CD4-positive, alpha-beta memory T cell (primary cell): ENCODE data around the gene COL17A1. TPM values are rescaled to one million over a fixed set of nuclear protein-coding genes. Genes with fewer than 3 reads are reported as not detected.

ENCODE experiments used
- CTCF ChIA-PET: fragments of 350-600 bp; sonication (Branson Sonifier 250); formaldehyde crosslinking; loops from one replicate; lab custom pipeline; 2021; ENCODE audit warnings: inconsistent platforms; ENCODE audit not compliant: partially characterized antibody; lab: Charles Lee
- POLR2A ChIA-PET: fragments of 350-600 bp; sonication (Branson Sonifier 250); formaldehyde crosslinking; loops from one replicate; lab custom pipeline; 2021; ENCODE audit not compliant: partially characterized antibody; lab: Charles Lee
- DNase-seq, 5 donors: peaks; one replicate each; pipeline versions ENCODE4 v3.0.0 to v3.0.0-alpha.2; 2020 to 2022; ENCODE audit warnings: mixed read lengths in 1 of 5
- H3K27ac ChIP-seq: one replicate; pipeline ENCODE4 v1.7.0; 2013; ENCODE audit warnings: low read depth, low read length
- H3K27me3 ChIP-seq: 2 replicates; pipeline ENCODE4 v1.7.0; 2013; ENCODE audit warnings: mild to moderate bottlenecking, low read length, moderate library complexity; ENCODE audit not compliant: insufficient read depth
- H3K36me3 ChIP-seq: 2 replicates; pipeline ENCODE4 v1.7.0; 2013; ENCODE audit warnings: mild to moderate bottlenecking, low read length, moderate library complexity; ENCODE audit not compliant: insufficient read depth
- H3K4me1 ChIP-seq: 2 replicates; pipeline ENCODE4 v1.7.0; 2013; ENCODE audit warnings: mild to moderate bottlenecking, low read length, moderate library complexity; ENCODE audit not compliant: insufficient read depth
- H3K4me3 ChIP-seq, 2 donors: one replicate each; pipeline ENCODE4 v1.7.0; 2013; ENCODE audit warnings: low read length in 2 of 2, mild to moderate bottlenecking in 1 of 2
- H3K9me3 ChIP-seq, 2 donors: one replicate each; pipeline ENCODE4 v1.7.0; 2013; ENCODE audit warnings: low read length in 2 of 2, control low read depth in 1 of 2; ENCODE audit not compliant: control insufficient read depth in 1 of 2
- H3K27ac Mint-ChIP-seq, 7 donors: one replicate each; pipeline ENCODE4 v1.8.0; 2020 to 2021; ENCODE audit warnings: mixed read lengths in 7 of 7, mild to moderate bottlenecking in 6 of 7, inconsistent platforms in 3 of 7, moderate library complexity in 3 of 7
- H3K27me3 Mint-ChIP-seq, 2 donors: one replicate each; pipeline ENCODE4 v1.8.0; 2020 to 2021; ENCODE audit warnings: mixed read lengths in 2 of 2
- H3K36me3 Mint-ChIP-seq, 2 donors: one replicate each; pipeline ENCODE4 v1.8.0; 2020 to 2021; ENCODE audit warnings: mixed read lengths in 2 of 2, inconsistent platforms in 1 of 2, mild to moderate bottlenecking in 1 of 2
- H3K4me1 Mint-ChIP-seq, 4 donors: one replicate each; pipeline ENCODE4 v1.8.0; 2020 to 2021; ENCODE audit warnings: mixed read lengths in 4 of 4, mild to moderate bottlenecking in 1 of 4
- H3K4me3 Mint-ChIP-seq, 8 donors: one replicate each; pipeline ENCODE4 v1.8.0; 2020 to 2021; ENCODE audit warnings: mixed read lengths in 8 of 8, mild to moderate bottlenecking in 7 of 8, moderate library complexity in 6 of 8, inconsistent platforms in 3 of 8
- H3K9me3 Mint-ChIP-seq, 8 donors: one replicate each; pipeline ENCODE4 v1.8.0; 2020 to 2021; ENCODE audit warnings: mixed read lengths in 8 of 8, mild to moderate bottlenecking in 5 of 8, inconsistent platforms in 3 of 8, moderate library complexity in 1 of 8
- intact Hi-C: fragments of 100-400 bp; cut with micrococcal nuclease; formaldehyde crosslinking; loops from one replicate; pipeline ENCODE4 v1.15.1; 2023
- polyA plus RNA-seq, 2 donors: library from polyadenylated mRNA; unstranded; fragments of 300-500 nt; fragmentation: Illumina TruSeq; gene quantifications; one replicate each; pipeline ENCODE4 v1.2.3, GENCODE V29; 2021
- total RNA-seq, 2 experiments: library from RNA; stranded (reverse); gene quantifications; one replicate each; pipeline ENCODE4 v1.2.3, GENCODE V29; 2021

The COL17A1 gene
- total and polyA plus RNA-seq, 4 experiments from 2014 or later: not detected

GRCh38 chr10:104121485-104122224, 36.0 kb upstream of the COL17A1 start, which contains the start of gene SFR1:
Gene SFR1 (plus strand): TSS chr10:104122171. CDS start chr10:104122184, 13 bp downstream.
- intact Hi-C loops: loop anchor here (1.0 to 10.0 kb wide), 10 partner anchors 86 to 1477 kb away; partner anchors contain the start of genes CNNM2, GSTO2, SLK and STN1

DNA sequence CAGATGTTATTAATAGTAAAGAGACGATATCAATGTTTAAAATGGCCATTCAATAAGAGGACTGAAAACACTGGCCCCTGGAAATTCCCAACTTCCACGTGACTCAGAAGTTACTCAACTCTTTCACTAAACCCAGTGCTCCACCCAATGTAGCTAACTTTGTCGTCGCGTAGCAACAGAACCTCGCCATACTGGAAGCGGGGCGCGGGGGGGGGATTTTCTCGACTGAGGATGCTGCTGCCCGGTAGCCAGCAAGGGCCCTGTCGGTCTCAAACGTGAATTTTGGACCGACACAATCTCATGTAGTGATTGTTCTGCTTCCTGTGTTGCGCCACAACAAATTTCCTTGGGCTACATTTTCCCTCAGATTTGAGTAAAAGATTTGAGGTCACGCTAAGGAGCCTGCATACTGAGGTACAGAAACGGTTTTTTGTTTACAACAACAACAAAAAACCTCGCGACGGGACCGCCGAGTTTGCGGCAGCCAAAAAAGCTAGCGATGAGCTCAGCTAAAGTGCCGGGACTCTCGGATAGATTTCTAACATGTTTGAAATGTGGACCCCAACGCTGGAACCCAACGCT, 35.3 kb upstream of the COL17A1 start:
- POLR2A ChIA-PET: interaction anchor here (0.6 to 3.9 kb wide), 39 partner anchors 9 to 537 kb away, joined by 3 to 55 read pairs (median 5); partner anchors contain the start of genes CFAP43, GSTO1, GSTO2 and ITPRIP
- peak overlapping the region; percentile 94 to 98 (median 96) for H3K4me3 Mint-ChIP-seq
- peaks cover 0 to 4% of the 10 kb centered on the region in 2 donors for H3K27me3 Mint-ChIP-seq
- peak overlapping the region; percentile 99 to 100 (median 100) for H3K27ac Mint-ChIP-seq
- peak; percentile 87 to 98 (median 89) for DNase-seq
- intact Hi-C loops: loop anchor here (1.0 to 10.0 kb wide), 10 partner anchors 86 to 1476 kb away; partner anchors contain the start of genes CNNM2, GSTO2, SLK and STN1
- H3K27me3 ChIP-seq: no peaks in the 10 kb centered on the region
- H3K27ac ChIP-seq: peak overlapping the region; percentile 100
- H3K36me3 ChIP-seq: no peaks in the 10 kb centered on the region
- peaks cover 21% of the 10 kb centered on the region for H3K4me1 ChIP-seq
- no peaks in the 10 kb centered on the region for H3K9me3 Mint-ChIP-seq
- H3K9me3 ChIP-seq: no peaks in the 10 kb centered on the region
- CTCF ChIA-PET: interaction anchor here (0.9 to 5.4 kb wide), 13 partner anchors 10 to 232 kb away, joined by 3 to 59 read pairs (median 6); partner anchors contain the start of gene GSTO1
- peaks cover 9 to 40% (median 20%) of the 10 kb centered on the region in 4 donors for H3K4me1 Mint-ChIP-seq
- H3K36me3 Mint-ChIP-seq: peaks cover 5 to 23% of the 10 kb centered on the region in 2 donors
- H3K4me3 ChIP-seq: peak overlapping the region; percentile 78 to 80

More at GRCh38 chr10:104121485-104122224, 36.0 kb upstream of the COL17A1 start, which contains the start of gene SFR1:
- DNase-seq: peak; percentile 99 to 100 (median 99)
- ChIA-PET POLR2A (interaction anchor here (0.6 to 3.9 kb wide), 45 partner anchors 9 to 651 kb away, joined by 3 to 55 read pairs (median 4); partner anchors contain the start of genes CFAP43, GSTO1, GSTO2 and ITPRIP), CTCF (interaction anchor here (0.7 to 5.4 kb wide), 18 partner anchors 9 to 537 kb away, joined by 3 to 59 read pairs (median 5); partner anchors contain the start of gene GSTO1)
- H3K9me3 ChIP-seq: no peaks in the 10 kb centered on the region
- Mint-ChIP-seq H3K36me3 (peaks cover 8 to 24% of the 10 kb centered on the region in 2 donors), H3K4me1 (peaks cover 9 to 40% (median 20%) of the 10 kb centered on the region in 4 donors), H3K9me3 (no peaks in the 10 kb centered on the region), H3K4me3 (peak within 1 kb of the TSS; percentile 94 to 98 (median 96)), H3K27ac (peak within 1 kb of the TSS; percentile 99 to 100 (median 100)), H3K27me3 (peaks cover 0 to 4% of the 10 kb centered on the region in 2 donors)
- H3K36me3 ChIP-seq: no peaks in the 10 kb centered on the region
- H3K4me3 ChIP-seq: peak within 1 kb of the TSS; percentile 80 to 98
- no peaks in the 10 kb centered on the region for H3K27me3 ChIP-seq
- peaks cover 21% of the 10 kb centered on the region for H3K4me1 ChIP-seq
- H3K27ac ChIP-seq: peak within 1 kb of the TSS; percentile 100

- ChIA-PET POLR2A (interaction anchor here (0.7 to 3.9 kb wide), 20 partner anchors 10 to 537 kb away, joined by 3 to 55 read pairs (median 7); partner anchors contain the start of genes GSTO1, GSTO2, SLK and STN1), CTCF (interaction anchor here (0.9 to 5.4 kb wide), 9 partner anchors 10 to 231 kb away, joined by 3 to 59 read pairs (median 6); partner anchors contain the start of gene GSTO1)
- Mint-ChIP-seq H3K4me1 (peaks cover 9 to 40% (median 20%) of the 10 kb centered on the region in 4 donors), H3K36me3 (peaks cover 3 to 23% of the 10 kb centered on the region in 2 donors), H3K9me3 (no peaks in the 10 kb centered on the region), H3K27me3 (peaks cover 0 to 4% of the 10 kb centered on the region in 2 donors), H3K4me3 (peak overlapping the region; percentile 94 to 98 (median 96)), H3K27ac (peak overlapping the region; percentile 99 to 100 (median 100))
- H3K9me3 ChIP-seq: no peaks in the 10 kb centered on the region
- no peaks in the 10 kb centered on the region for H3K36me3 ChIP-seq
- H3K4me1 ChIP-seq: peaks cover 21% of the 10 kb centered on the region
- no peaks in the 10 kb centered on the region for H3K27me3 ChIP-seq
- H3K27ac ChIP-seq: peak overlapping the region; percentile 100
- intact Hi-C loops: loop anchor here (2.0 to 10.0 kb wide), 6 partner anchors 87 to 1476 kb away; partner anchors contain the start of genes CNNM2, GSTO2 and TRIM8
- no peak for DNase-seq
- H3K4me3 ChIP-seq: peak overlapping the region in 1 of 2 donors; percentile 80
These were observed 34.8 kb upstream of the COL17A1 start for GRCh38 chr10:104120512-104120902.

GRCh38 chr10:104119996-104120395, 34.3 kb upstream of the COL17A1 start:
- no peaks in the 10 kb centered on the region for H3K9me3 ChIP-seq
- ChIA-PET POLR2A (interaction anchor here (1.3 to 3.9 kb wide), 8 partner anchors 10 to 347 kb away, joined by 3 to 55 read pairs (median 4); partner anchors contain the start of genes SLK and STN1), CTCF (interaction anchor here (1.6 to 5.4 kb wide), 3 partner anchors 141 to 231 kb away, joined by 3 to 59 read pairs (median 6); no protein-coding TSS in a partner anchor)
- H3K4me3 ChIP-seq: no peak overlapping the region
- Mint-ChIP-seq H3K36me3 (peaks cover 0 to 23% of the 10 kb centered on the region in 2 donors), H3K9me3 (no peaks in the 10 kb centered on the region), H3K4me3 (no peak overlapping the region), H3K27ac (peak overlapping the region; percentile 99 to 100 (median 100)), H3K4me1 (peaks cover 9 to 40% (median 20%) of the 10 kb centered on the region in 4 donors), H3K27me3 (peaks cover 0 to 4% of the 10 kb centered on the region in 2 donors)
- H3K36me3 ChIP-seq: no peaks in the 10 kb centered on the region
- peak overlapping the region; percentile 100 for H3K27ac ChIP-seq
- intact Hi-C loops: loop anchor here (2.0 to 10.0 kb wide), 6 partner anchors 87 to 1475 kb away; partner anchors contain the start of genes CNNM2, GSTO2 and TRIM8
- H3K27me3 ChIP-seq: no peaks in the 10 kb centered on the region
- DNase-seq: no peak
- H3K4me1 ChIP-seq: peaks cover 21% of the 10 kb centered on the region

DNA sequence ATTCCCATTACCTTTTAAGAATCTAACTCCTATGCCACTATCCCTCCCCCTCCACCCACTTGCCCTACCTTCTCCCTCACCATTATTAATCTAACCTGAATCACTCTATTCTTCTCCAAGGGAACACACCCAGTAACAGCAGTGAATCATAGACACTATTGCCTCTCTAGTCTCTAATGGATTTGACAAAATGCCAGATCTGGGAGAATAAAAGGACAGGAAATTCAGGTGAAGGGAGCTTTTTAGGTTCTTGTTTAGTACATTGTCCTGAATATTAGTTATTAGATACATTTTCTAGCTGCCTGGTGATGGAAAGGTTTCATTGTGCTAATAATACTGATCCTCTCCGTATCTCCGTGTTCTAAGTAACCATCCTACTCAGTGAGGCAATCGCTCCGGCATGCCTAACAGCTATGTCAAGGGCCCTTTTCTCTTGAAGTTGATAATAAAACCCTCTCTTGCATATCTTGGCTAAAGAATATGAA, 32.2 kb upstream of the COL17A1 start:
- DNase-seq: no peak
- no peaks in the 10 kb centered on the region for H3K36me3 ChIP-seq
- H3K4me1 Mint-ChIP-seq: peaks cover 8 to 31% (median 12%) of the 10 kb centered on the region in 4 donors
- ChIA-PET CTCF (interaction anchor here (0.5 kb wide), 1 partner anchor 123 kb away, joined by 3 read pairs; no protein-coding TSS in a partner anchor), POLR2A (interaction anchor here (0.6 kb wide), 1 partner anchor 210 kb away, joined by 4 read pairs; no protein-coding TSS in a partner anchor)
- peaks cover 16% of the 10 kb centered on the region for H3K4me1 ChIP-seq
- H3K27me3 Mint-ChIP-seq: peaks cover 0 to 4% of the 10 kb centered on the region in 2 donors
- no peaks in the 10 kb centered on the region for H3K9me3 ChIP-seq
- intact Hi-C loops: no loop called here
- H3K4me3 ChIP-seq: no peak overlapping the region
- H3K36me3 Mint-ChIP-seq: peaks cover 0 to 19% of the 10 kb centered on the region in 2 donors
- no peak overlapping the region for H3K4me3 Mint-ChIP-seq
- no peak overlapping the region for H3K27ac Mint-ChIP-seq
- no peaks in the 10 kb centered on the region for H3K27me3 ChIP-seq
- H3K9me3 Mint-ChIP-seq: no peaks in the 10 kb centered on the region
- no peak overlapping the region for H3K27ac ChIP-seq

- Histone ChIP-seq H3K4me1 (no peaks in the 10 kb centered on the region), H3K27ac (no peak overlapping the region), H3K36me3 (no peaks in the 10 kb centered on the region), H3K9me3 (no peaks in the 10 kb centered on the region), H3K4me3 (no peak overlapping the region), H3K27me3 (no peaks in the 10 kb centered on the region)
- Mint-ChIP-seq H3K27me3 (peaks cover 6 to 7% of the 10 kb centered on the region in 2 donors), H3K9me3 (no peaks in the 10 kb centered on the region), H3K27ac (peak overlapping the region in 1 of 7 donors; percentile 30), H3K36me3 (no peaks in the 10 kb centered on the region), H3K4me1 (no peaks in the 10 kb centered on the region), H3K4me3 (no peak overlapping the region)
- intact Hi-C loops: no loop called here
- ChIA-PET CTCF (no interaction called here), POLR2A (interaction anchor here (1.3 kb wide), 1 partner anchor 9 kb away, joined by 3 read pairs; the partner anchor contains the start of gene SFR1)
- DNase-seq: no peak
These were observed 27.8 kb upstream of the COL17A1 start for GRCh38 chr10:104113376-104113956.
